ENCODE results near the gene RSPH3.

DNA sequence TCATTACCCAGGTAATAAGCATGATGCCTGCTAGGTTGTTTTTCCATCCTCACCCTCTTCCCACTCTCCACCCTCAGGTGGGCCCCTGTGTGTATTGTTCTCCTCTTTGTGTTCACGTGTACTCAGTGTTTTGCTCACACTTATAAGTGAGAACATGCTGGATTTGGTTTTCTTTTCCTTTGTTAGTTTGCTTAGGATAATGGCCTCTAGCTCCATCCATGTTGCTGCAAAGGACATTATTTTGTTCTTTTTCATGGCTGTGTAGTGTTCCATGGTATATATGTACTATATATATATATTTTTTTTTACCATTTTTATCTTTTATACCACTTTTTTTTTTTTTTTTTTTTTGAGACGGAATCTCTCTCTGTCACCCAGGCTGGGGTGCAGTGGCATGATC, 71.9 kb downstream of the RSPH3 start:
- TF ChIP-seq, protein P1, sequence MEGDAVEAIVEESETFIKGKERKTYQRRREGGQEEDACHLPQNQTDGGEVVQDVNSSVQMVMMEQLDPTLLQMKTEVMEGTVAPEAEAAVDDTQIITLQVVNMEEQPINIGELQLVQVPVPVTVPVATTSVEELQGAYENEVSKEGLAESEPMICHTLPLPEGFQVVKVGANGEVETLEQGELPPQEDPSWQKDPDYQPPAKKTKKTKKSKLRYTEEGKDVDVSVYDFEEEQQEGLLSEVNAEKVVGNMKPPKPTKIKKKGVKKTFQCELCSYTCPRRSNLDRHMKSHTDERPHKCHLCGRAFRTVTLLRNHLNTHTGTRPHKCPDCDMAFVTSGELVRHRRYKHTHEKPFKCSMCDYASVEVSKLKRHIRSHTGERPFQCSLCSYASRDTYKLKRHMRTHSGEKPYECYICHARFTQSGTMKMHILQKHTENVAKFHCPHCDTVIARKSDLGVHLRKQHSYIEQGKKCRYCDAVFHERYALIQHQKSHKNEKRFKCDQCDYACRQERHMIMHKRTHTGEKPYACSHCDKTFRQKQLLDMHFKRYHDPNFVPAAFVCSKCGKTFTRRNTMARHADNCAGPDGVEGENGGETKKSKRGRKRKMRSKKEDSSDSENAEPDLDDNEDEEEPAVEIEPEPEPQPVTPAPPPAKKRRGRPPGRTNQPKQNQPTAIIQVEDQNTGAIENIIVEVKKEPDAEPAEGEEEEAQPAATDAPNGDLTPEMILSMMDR (IDR thresholded peaks at IDR 0.05), result no peak
- no peak for TF ChIP-seq POLR2A (IDR thresholded peaks at IDR 0.05)
